ENCODE measurements around the gene MRM1. TPM values are rescaled to one million over a fixed set of nuclear protein-coding genes. Genes with fewer than 3 reads are reported as not detected.

The MRM1 gene
- total RNA-seq, 1 donor from 2014 or later: 2.6 TPM

DNA sequence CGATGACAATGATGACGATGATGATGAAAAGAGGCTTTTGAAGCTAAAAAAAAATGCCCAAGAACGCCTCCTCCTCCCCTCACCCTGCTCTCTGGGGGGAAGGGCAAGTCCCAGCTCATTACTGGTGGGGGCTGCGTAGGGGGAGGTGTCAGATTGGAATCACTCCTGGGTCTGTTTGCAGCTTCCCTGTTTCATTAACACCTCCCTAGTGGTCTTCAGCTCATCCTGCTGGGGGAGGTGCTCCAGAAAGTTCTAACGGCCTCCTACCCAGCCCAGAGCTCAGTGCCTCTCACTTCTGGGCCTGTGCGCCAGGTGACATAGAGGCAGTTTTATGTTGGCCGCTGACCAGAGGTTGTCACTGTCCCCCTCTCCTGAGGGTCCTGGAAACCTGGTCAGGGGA is 12.7 kb downstream of the MRM1 start:
- Mint-ChIP-seq H3K4me1 (ENCODE audit: low read depth) (peaks cover 3% of the 10 kb centered on the region), H3K4me3 (ENCODE audit: unreplicated experiment) (no peak overlapping the region)

DNA sequence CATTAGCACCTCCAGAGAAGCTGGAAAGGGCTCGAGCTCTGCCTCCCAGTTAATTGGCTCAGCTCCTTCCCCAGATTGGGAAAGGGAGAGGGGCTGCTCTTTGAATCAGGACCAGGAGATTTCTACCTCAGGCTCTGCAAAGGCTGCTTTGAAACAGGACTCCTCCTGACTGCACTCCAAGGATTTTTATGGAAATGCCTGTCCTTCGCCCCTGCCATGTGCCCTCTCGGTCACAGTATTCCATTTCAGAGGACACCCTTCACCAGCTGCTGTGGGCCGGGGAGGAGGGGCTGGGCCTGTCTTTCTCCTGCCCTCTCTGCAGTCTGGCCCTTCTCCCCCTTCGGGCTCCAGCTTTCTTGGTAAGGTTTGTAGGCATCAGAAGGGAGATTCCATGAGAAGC is 13.6 kb downstream of the MRM1 start:
- Mint-ChIP-seq H3K4me3 (ENCODE audit: unreplicated experiment) (no peak overlapping the region), H3K9me3 (ENCODE audit: low read depth) (no peaks in the 10 kb centered on the region), H3K27ac (ENCODE audit: unreplicated experiment) (no peak overlapping the region), H3K36me3 (ENCODE audit: low read depth) (peaks cover 2% of the 10 kb centered on the region), H3K27me3 (ENCODE audit: low read depth) (no peaks in the 10 kb centered on the region), H3K4me1 (ENCODE audit: low read depth) (peaks cover 3% of the 10 kb centered on the region)
- TF ChIP-seq, protein P1, sequence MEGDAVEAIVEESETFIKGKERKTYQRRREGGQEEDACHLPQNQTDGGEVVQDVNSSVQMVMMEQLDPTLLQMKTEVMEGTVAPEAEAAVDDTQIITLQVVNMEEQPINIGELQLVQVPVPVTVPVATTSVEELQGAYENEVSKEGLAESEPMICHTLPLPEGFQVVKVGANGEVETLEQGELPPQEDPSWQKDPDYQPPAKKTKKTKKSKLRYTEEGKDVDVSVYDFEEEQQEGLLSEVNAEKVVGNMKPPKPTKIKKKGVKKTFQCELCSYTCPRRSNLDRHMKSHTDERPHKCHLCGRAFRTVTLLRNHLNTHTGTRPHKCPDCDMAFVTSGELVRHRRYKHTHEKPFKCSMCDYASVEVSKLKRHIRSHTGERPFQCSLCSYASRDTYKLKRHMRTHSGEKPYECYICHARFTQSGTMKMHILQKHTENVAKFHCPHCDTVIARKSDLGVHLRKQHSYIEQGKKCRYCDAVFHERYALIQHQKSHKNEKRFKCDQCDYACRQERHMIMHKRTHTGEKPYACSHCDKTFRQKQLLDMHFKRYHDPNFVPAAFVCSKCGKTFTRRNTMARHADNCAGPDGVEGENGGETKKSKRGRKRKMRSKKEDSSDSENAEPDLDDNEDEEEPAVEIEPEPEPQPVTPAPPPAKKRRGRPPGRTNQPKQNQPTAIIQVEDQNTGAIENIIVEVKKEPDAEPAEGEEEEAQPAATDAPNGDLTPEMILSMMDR (IDR thresholded peaks at IDR 0.05): no peak
- DNase-seq (ENCODE audit: low spot score): no peak

More for the DNA sequence above, 12.7 kb downstream of the MRM1 start:
- no peaks in the 10 kb centered on the region for H3K9me3 Mint-ChIP-seq (ENCODE audit: low read depth)
- H3K27ac Mint-ChIP-seq (ENCODE audit: unreplicated experiment): no peak overlapping the region
- H3K27me3 Mint-ChIP-seq (ENCODE audit: low read depth): no peaks in the 10 kb centered on the region
- no peak for DNase-seq (ENCODE audit: low spot score)
- TF ChIP-seq, protein P1 (IDR thresholded peaks at IDR 0.05): no peak
- H3K36me3 Mint-ChIP-seq (ENCODE audit: low read depth): peaks cover 2% of the 10 kb centered on the region

DNA sequence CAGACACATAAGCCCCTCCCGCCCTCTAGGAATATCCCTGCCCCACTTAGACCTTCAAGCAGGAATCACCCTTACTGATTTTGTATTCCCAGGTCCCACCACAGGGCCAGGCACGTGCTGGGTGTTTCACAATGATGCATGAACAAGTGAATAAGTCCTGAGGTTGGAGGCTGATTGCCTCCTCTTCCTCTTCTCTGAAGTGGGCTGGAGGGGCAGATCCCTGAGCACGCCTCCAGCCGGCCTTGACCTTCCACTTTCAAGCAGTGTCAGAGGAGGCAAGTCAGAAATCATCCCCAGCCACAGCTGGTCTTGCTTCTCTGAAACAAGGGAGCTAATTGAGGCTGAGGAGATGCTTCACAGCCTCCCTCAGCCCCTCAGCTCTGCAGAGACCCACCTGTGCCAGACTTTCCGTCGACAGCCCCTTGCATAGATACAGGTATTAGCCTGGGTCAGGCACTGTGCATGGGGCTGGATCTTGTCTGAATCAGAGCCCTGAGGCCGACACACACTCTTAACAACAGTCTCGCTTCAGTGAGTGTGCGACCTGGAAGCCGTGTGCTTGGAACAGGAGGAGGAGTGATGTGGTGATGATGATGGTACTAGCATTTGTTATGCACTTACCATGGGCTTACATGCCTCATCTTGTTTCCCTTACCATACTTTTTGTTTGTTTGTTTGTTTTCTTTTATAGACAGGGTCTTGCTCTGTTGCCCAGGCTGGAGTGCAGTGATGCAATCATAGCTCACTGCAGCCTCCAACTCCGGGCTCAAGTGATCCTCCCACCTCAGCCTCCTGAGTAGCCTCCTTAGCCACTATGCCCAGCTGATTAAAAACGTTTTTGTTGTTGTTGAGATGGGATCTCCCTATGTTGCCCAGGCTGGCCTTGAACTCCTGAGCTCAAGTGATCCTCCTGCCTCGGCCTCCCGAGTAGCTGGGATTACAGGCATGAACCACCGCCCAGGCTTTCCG is 15.0 kb downstream of the MRM1 start:
- no peak overlapping the region for H3K27ac Mint-ChIP-seq (ENCODE audit: unreplicated experiment)
- no peak for DNase-seq (ENCODE audit: low spot score)
- H3K9me3 Mint-ChIP-seq (ENCODE audit: low read depth): no peaks in the 10 kb centered on the region
- H3K4me3 Mint-ChIP-seq (ENCODE audit: unreplicated experiment): no peak overlapping the region
- no peaks in the 10 kb centered on the region for H3K4me1 Mint-ChIP-seq (ENCODE audit: low read depth)
- TF ChIP-seq, protein P1 (IDR thresholded peaks at IDR 0.05): no peak
- H3K36me3 Mint-ChIP-seq (ENCODE audit: low read depth): peaks cover 2% of the 10 kb centered on the region
- no peaks in the 10 kb centered on the region for H3K27me3 Mint-ChIP-seq (ENCODE audit: low read depth)

DNA sequence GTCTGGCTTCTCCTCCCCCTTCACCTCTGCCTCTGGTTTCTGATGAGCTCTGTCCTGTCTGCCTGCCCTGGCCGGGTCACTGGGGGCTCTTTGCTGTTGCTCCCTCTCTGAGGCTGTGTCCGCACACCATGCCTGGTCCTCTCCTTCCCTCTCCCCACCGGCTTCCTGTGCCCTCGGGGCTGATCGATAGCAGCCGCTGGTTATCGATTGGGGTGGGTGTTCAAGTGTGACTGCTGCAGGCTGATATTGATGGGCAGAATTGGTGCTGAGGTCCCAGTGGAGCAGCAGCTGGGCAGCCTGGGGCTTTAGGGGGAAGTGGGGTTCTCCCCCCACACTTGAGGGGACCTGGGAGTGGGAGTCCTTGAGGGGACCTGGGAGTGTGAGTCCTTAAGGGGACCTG is 16.4 kb downstream of the MRM1 start:
- H3K36me3 Mint-ChIP-seq (ENCODE audit: low read depth): peaks cover 2% of the 10 kb centered on the region
- H3K9me3 Mint-ChIP-seq (ENCODE audit: low read depth): no peaks in the 10 kb centered on the region
- DNase-seq (ENCODE audit: low spot score): no peak
- H3K4me3 Mint-ChIP-seq (ENCODE audit: unreplicated experiment): no peak overlapping the region
- H3K27ac Mint-ChIP-seq (ENCODE audit: unreplicated experiment): no peak overlapping the region
- H3K27me3 Mint-ChIP-seq (ENCODE audit: low read depth): no peaks in the 10 kb centered on the region
- TF ChIP-seq, protein P1 (IDR thresholded peaks at IDR 0.05): no peak
- no peaks in the 10 kb centered on the region for H3K4me1 Mint-ChIP-seq (ENCODE audit: low read depth)

DNA sequence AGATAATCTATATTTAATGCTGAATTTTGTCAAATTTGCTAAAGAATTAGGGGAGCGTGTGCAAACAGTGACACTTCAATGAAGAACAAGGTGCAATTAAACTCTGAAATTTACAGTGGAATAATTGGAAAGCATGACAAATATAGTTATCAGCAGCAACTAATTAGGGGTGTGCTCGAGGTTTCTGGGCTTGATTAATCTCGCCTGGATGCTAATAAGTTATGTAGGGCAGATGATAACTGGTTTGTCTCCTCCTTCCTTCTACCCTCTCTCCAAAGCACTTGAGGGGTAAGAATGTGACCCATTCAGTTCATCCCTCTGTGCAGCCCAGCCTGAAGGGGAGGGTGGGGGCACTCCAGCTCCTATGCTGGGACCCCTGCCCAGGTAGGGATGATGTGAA is 21.9 kb downstream of the MRM1 start:
- H3K36me3 Mint-ChIP-seq (ENCODE audit: low read depth): no peaks in the 10 kb centered on the region
- no peaks in the 10 kb centered on the region for H3K27me3 Mint-ChIP-seq (ENCODE audit: low read depth)
- no peaks in the 10 kb centered on the region for H3K4me1 Mint-ChIP-seq (ENCODE audit: low read depth)
- H3K9me3 Mint-ChIP-seq (ENCODE audit: low read depth): no peaks in the 10 kb centered on the region
- no peak overlapping the region for H3K27ac Mint-ChIP-seq (ENCODE audit: unreplicated experiment)
- TF ChIP-seq, protein P1 (IDR thresholded peaks at IDR 0.05): no peak
- H3K4me3 Mint-ChIP-seq (ENCODE audit: unreplicated experiment): no peak overlapping the region
- DNase-seq (ENCODE audit: low spot score): no peak

Data from chondrocyte (in vitro differentiated cells).